Heart right ventricle (tissue), 16 donors: Measurements from ENCODE around the gene COPZ1. TPM values are rescaled to one million over a fixed set of nuclear protein-coding genes. Genes with fewer than 3 reads are reported as not detected.

Experiments used
- ATAC-seq, 8 donors: fragments of 200-7000 bp; cut with Tn5 transposase; one replicate each; pipeline ENCODE4 v1.9.1; 2020; ENCODE audit warnings: mild to moderate bottlenecking in 8 of 8, moderate library complexity in 8 of 8, moderate number of reproducible peaks in 1 of 8
- DNase-seq, 2 donors: peaks; one replicate each; pipeline ENCODE4 v3.0.0-alpha.2; 2020
- H3K27ac ChIP-seq, 10 donors: fragments of 200-600 bp; sonication (generic) in 2 of 10; one replicate each; pipeline versions ENCODE4 v1.5.0 to v1.8.0; 2020 to 2022; ENCODE audit warnings: mild to moderate bottlenecking in 3 of 10
- H3K27me3 ChIP-seq, 7 donors: fragments of 200-600 bp; one replicate each; pipeline ENCODE4 v1.8.0; 2021 to 2022; ENCODE audit warnings: mild to moderate bottlenecking in 2 of 7
- H3K36me3 ChIP-seq, 9 donors: fragments of 200-600 bp; sonication (generic) in 1 of 9; one replicate each; pipeline versions ENCODE4 v1.5.0 to v1.8.0; 2020 to 2022; ENCODE audit warnings: mild to moderate bottlenecking in 2 of 9
- H3K4me1 ChIP-seq, 9 donors: fragments of 200-600 bp; sonication (generic) in 1 of 9; one replicate each; pipeline versions ENCODE4 v1.5.0 to v1.8.0; 2020 to 2022; ENCODE audit warnings: mild to moderate bottlenecking in 4 of 9
- H3K4me3 ChIP-seq, 10 donors: fragments of 200-600 bp; sonication (generic) in 2 of 10; one replicate each; pipeline versions ENCODE4 v1.5.0 to v1.8.0; 2020 to 2022; ENCODE audit warnings: mild to moderate bottlenecking in 7 of 10, moderate library complexity in 2 of 10
- H3K9me3 ChIP-seq, 11 donors: fragments of 200-600 bp in 10 of 11; sonication (generic) in 2 of 11; one replicate each; pipeline versions ENCODE4 v1.5.0 to v1.8.0; 2013 to 2022; ENCODE audit warnings: mild to moderate bottlenecking in 2 of 11, control low read depth in 1 of 11, moderate library complexity in 1 of 11
- CTCF ChIP-seq, 9 donors: fragments of 200-600 bp; sonication (generic) in 2 of 9; IDR thresholded peaks; one replicate each; pipeline versions ENCODE4 v1.5.0 to v1.8.0; 2021 to 2022; ENCODE audit warnings: antibody characterized with exemption in 9 of 9, mild to moderate bottlenecking in 5 of 9, moderate library complexity in 1 of 9
- WGBS, 2 donors: extraction: QIAGEN DNeasy Blood & Tissue Kit; methylation state at CpG; one replicate each; pipeline ENCODE4 v1.1.7; 2013; ENCODE audit warnings: inconsistent platforms in 1 of 2; 5-methylcytosine and 5-hydroxymethylcytosine counted together
- intact Hi-C, 10 donors: fragments of 100-400 bp; cut with DNase I; formaldehyde crosslinking; loops; one replicate each; pipeline versions ENCODE4 v1.11.1 to v1.14.2; 2022
- polyA plus RNA-seq, 2 donors: library from polyadenylated mRNA; stranded (reverse); fragments of 200-250 nt; gene quantifications; one replicate each; pipeline ENCODE4 v1.2.3, GENCODE V29; 2013
- total RNA-seq, 10 donors: library from RNA; stranded (reverse); fragmentation: NEBNext Ultra II Directional in 3 of 10; extraction: Animal tissue kit (Norgen Biotek cat#: 25700) in 3 of 10; gene quantifications; one replicate each; pipeline versions ENCODE4 v1.2.1 to v1.2.4, GENCODE V29; 2021 to 2023
- donor health status: Arrhythmogenic right ventricular cardiomyopathy.
- donor health status: ischemic (EF 13 %, LVEDD 7.1; RV severe dilation, severe dysfunction).
- donor health status: healthy with polysubstance abuse.
- donor health status: DM: no; HTN: yes; CAD: no.
- donor health status: DM: no; HTN: no; CAD: no.
- donor health status: ischemic (EF 25% LVEDD 6.9; RV normal size, moderate dysfunction).
- donor health status: ischemic (EF 25% LVEDD 5.7; RV mildly dilated, moderate dysfunction).
- donor health status: healthy.
- donor health status: DM: yes; HTN: yes; CAD: no.
- donor health status: Ischemic cardiomyopathy.
- donor health status: ischemic (EF 35%, LVEDD 5.7; RV mildly dilated, moderate dysfunction).
- donor health status: nonischemic (EF 11% LVEDD 7.7; RV severe dilation, severe dysfunction).
- donor health status: DM: yes; HTN: yes; CAD: no.
- donor health status: PGD.
- donor health status: ischemic (EF 29% LVEDD 5.4; RV normal size, mild dysfunction).
- donor health status: nonischemic (EF 23%, LVEDD 6.1; RV moderate dilation, normal function).

The COPZ1 gene
- total and polyA plus RNA-seq, 12 donors: 64.0 to 152 (median 131) TPM

GRCh38 chr12:54296393-54297099 is 28.4 kb upstream of the COPZ1 start:
- ATAC-seq (no peak), DNase-seq (no peak)
- Histone ChIP-seq H3K36me3 (peaks cover 0 to 9% (median 0%) of the 10 kb centered on the region in 9 donors), H3K4me1 (peaks cover 0 to 26% (median 7%) of the 10 kb centered on the region in 9 donors), H3K9me3 (no peaks in the 10 kb centered on the region), H3K27ac (peak overlapping the region in 1 of 10 donors; percentile 76), H3K4me3 (peak overlapping the region in 1 of 10 donors; percentile 49), H3K27me3 (peaks cover 7 to 34% (median 24%) of the 10 kb centered on the region in 7 donors)
- intact Hi-C loops: loop anchor here in 4 of 10 donors (10.0 kb wide), 1 partner anchor 68 kb away; the partner anchor contains the start of gene GPR84 (in 4 of the 4)
- WGBS, 2 donors: 65 to 67% methylated on average over 5 of the region's 5 CpGs
- TF ChIP-seq CTCF (IDR thresholded peaks at IDR 0.05): no peak

- no peaks in the 10 kb centered on the region for H3K36me3 ChIP-seq
- intact Hi-C loops: loop anchor here in 4 of 10 donors (10.0 kb wide), 1 partner anchor 66 kb away; the partner anchor contains the start of gene GPR84 (in 4 of the 4)
- H3K4me3 ChIP-seq: peak overlapping the region in 1 of 10 donors; percentile 49
- no peak for DNase-seq
- H3K27me3 ChIP-seq: peaks cover 7 to 41% (median 31%) of the 10 kb centered on the region in 7 donors
- WGBS, 2 donors: 88 to 95% methylated on average over 5 of the region's 5 CpGs
- TF ChIP-seq CTCF (IDR thresholded peaks at IDR 0.05): no peak
- H3K4me1 ChIP-seq: peaks cover 0 to 34% (median 7%) of the 10 kb centered on the region in 9 donors
- no peak for ATAC-seq
- H3K27ac ChIP-seq: peak overlapping the region in 1 of 10 donors; percentile 76
- H3K9me3 ChIP-seq: no peaks in the 10 kb centered on the region
These were observed 26.0 kb upstream of the COPZ1 start for GRCh38 chr12:54298904-54299303.

- H3K4me3 ChIP-seq: peak overlapping the region in 1 of 10 donors; percentile 49
- no peak for TF ChIP-seq CTCF (IDR thresholded peaks at IDR 0.05)
- intact Hi-C loops: loop anchor here in 4 of 10 donors (10.0 kb wide), 1 partner anchor 65 kb away; the partner anchor contains the start of gene GPR84 (in 4 of the 4)
- WGBS, 2 donors: 68 to 75% methylated on average over 8 of the region's 8 CpGs
- peaks cover 0 to 40% (median 7%) of the 10 kb centered on the region in 9 donors for H3K4me1 ChIP-seq
- peak overlapping the region in 2 of 10 donors; percentile 4 to 76 for H3K27ac ChIP-seq
- H3K27me3 ChIP-seq: peaks cover 7 to 48% (median 31%) of the 10 kb centered on the region in 7 donors
- DNase-seq (no peak), ATAC-seq (no peak)
- no peaks in the 10 kb centered on the region for H3K36me3 ChIP-seq
- H3K9me3 ChIP-seq: no peaks in the 10 kb centered on the region
These were observed 25.3 kb upstream of the COPZ1 start for GRCh38 chr12:54299515-54300224.

DNA sequence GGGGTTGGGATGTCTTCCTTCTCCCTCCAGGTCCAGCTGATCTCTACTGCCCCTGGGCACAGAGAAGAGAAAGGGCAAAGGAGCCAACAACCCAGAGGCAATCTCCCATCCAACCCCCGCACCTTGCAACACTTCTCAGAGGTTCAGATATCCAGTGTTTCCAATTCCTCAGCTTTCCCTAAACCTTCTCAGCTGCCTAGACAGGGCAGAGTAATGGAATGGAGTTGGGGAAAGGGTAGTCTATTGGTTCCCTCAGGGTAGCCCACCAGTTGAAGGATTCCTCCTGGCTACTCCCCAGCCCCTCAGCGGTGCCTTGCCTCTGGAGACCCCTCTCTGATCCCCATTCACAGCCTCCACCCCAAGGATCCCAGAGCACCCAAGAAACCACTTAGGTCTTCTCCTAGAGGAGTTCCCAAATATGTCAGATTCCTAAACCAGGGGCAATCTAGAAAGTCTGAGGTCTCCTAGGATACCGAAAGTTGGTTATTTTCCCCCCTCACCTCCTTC is 24.7 kb upstream of the COPZ1 start:
- peak overlapping the region in 6 of 10 donors; percentile 29 to 49 (median 34) for H3K4me3 ChIP-seq
- TF ChIP-seq CTCF (IDR thresholded peaks at IDR 0.05): no peak
- ATAC-seq: no peak
- intact Hi-C loops: no loop called here
- peak overlapping the region in 2 of 10 donors; percentile 4 to 76 for H3K27ac ChIP-seq
- H3K9me3 ChIP-seq: no peaks in the 10 kb centered on the region
- no peaks in the 10 kb centered on the region for H3K36me3 ChIP-seq
- peaks cover 0 to 45% (median 8%) of the 10 kb centered on the region in 9 donors for H3K4me1 ChIP-seq
- 49 to 50% methylated on average over 3 of the region's 3 CpGs for WGBS, 2 donors
- no peak for DNase-seq
- peaks cover 7 to 49% (median 31%) of the 10 kb centered on the region in 7 donors for H3K27me3 ChIP-seq
